GM12872 (cell line): ENCODE data around the gene CAPN5.

Source experiments
- TF ChIP-seq, protein P1 (sequence below): IDR thresholded peaks from 3 replicates; pipeline ENCODE4 v1.5.1; 2011; ENCODE audit warnings: low read depth, mild to moderate bottlenecking, low read length, moderate library complexity; ENCODE audit not compliant: insufficient read depth

CAPN5 gene

DNA sequence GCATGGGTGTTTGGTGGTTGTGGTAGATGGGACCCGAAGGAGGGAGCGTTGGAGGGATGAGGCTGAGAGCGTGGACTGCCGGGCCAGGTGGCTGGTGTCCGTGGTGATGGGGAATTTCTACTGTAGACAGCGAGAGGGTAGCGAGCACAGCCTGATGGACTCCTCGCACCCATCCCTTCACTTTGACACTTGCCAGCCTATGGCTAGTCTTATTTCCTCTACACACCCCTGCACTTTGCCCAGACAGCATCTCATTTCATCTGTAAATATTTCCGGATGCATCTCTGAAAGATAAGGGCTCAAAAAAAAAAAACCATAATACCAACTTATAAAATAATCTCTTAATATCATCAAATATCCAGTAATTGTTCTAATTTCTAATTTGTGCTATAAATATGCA lies 41.7 kb downstream of the CAPN5 start:
- TF ChIP-seq, protein P1, sequence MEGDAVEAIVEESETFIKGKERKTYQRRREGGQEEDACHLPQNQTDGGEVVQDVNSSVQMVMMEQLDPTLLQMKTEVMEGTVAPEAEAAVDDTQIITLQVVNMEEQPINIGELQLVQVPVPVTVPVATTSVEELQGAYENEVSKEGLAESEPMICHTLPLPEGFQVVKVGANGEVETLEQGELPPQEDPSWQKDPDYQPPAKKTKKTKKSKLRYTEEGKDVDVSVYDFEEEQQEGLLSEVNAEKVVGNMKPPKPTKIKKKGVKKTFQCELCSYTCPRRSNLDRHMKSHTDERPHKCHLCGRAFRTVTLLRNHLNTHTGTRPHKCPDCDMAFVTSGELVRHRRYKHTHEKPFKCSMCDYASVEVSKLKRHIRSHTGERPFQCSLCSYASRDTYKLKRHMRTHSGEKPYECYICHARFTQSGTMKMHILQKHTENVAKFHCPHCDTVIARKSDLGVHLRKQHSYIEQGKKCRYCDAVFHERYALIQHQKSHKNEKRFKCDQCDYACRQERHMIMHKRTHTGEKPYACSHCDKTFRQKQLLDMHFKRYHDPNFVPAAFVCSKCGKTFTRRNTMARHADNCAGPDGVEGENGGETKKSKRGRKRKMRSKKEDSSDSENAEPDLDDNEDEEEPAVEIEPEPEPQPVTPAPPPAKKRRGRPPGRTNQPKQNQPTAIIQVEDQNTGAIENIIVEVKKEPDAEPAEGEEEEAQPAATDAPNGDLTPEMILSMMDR, result no peak

- TF ChIP-seq, protein P1, result no peak
Measured at GRCh38 chr11:77109236-77110019, 42.7 kb downstream of the CAPN5 start.

GRCh38 chr11:77110836-77111235 lies 44.1 kb downstream of the CAPN5 start:
- TF ChIP-seq, protein P1, result no peak

GRCh38 chr11:77111277-77111676 lies 44.5 kb downstream of the CAPN5 start:
- TF ChIP-seq, protein P1, result no peak

DNA sequence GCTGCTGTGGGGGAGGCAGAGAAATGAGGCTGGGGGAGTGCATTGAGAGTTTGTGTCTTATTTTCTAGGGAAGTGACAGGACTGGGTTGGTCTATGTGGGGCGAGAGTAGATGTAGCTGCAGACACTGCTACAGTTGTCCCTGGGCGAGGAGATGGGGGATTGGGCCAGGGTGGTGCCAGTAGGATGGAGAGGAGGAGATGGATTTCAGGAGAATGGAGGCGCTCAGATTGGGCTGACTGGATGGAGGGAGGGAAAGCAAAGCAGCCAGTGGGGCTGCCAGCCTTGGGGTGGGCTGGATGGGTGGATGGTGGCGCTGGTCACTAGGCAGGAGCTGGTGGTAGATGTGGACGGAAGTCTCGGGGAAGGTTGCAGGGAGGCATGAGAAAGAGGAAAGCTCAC lies 45.2 kb downstream of the CAPN5 start:
- TF ChIP-seq, protein P1, result no peak

- TF ChIP-seq, protein P1, result no peak
Measured at GRCh38 chr11:77112641-77113381, 46.0 kb downstream of the CAPN5 start.

DNA sequence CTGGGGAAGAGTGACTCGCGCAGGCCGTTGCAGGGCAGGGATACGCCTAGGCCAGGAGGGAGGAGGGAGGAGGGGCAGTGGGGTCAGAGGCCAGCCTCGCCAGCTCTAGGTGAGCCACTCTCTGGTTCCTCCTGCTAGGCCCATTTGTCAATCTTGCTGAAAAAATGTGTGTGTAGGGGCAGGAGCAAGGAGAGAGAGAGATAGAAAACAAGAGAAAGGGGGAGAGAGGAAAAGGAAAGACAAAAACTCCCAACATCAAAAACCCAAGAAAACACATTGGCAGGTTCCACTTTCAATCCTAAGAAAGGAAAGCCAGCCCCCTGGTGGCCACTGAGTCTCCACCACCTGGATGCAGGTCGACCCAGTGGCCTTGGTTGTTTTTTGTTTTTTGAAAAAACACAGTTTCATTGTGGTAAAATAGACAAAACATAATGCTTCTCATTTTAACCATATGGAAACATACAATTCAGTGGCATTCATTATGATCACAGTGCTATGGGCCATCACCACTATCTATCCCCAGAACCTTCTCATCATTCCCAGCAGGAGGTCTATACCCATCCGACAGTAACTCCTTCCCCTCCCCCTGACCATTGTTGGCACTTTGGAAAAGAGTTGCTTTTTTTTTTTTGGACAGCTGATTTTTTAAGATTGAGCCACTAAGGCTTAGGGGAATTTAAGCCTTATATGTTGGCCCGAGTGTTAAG lies 46.8 kb downstream of the CAPN5 start:
- TF ChIP-seq, protein P1, result peak; percentile 66
